ENCODE results near the gene PALD1.

PALD1 gene

GRCh38 chr10:70462349-70462984, 16.1 kb upstream of the PALD1 start:
- in situ Hi-C loops (cut with MboI; ENCODE audit: low sequenced_read_pairs, unreplicated experiment): loop anchor here (5.0 to 25.0 kb wide), 2 partner anchors 70 to 300 kb away; no protein-coding TSS in a partner anchor
- TF ChIP-seq, protein P1, sequence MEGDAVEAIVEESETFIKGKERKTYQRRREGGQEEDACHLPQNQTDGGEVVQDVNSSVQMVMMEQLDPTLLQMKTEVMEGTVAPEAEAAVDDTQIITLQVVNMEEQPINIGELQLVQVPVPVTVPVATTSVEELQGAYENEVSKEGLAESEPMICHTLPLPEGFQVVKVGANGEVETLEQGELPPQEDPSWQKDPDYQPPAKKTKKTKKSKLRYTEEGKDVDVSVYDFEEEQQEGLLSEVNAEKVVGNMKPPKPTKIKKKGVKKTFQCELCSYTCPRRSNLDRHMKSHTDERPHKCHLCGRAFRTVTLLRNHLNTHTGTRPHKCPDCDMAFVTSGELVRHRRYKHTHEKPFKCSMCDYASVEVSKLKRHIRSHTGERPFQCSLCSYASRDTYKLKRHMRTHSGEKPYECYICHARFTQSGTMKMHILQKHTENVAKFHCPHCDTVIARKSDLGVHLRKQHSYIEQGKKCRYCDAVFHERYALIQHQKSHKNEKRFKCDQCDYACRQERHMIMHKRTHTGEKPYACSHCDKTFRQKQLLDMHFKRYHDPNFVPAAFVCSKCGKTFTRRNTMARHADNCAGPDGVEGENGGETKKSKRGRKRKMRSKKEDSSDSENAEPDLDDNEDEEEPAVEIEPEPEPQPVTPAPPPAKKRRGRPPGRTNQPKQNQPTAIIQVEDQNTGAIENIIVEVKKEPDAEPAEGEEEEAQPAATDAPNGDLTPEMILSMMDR (IDR thresholded peaks at IDR 0.05; ENCODE audit: borderline replicate concordance, control extremely low read depth, extremely low read depth, insufficient read depth, missing control alignments): no peak
- DNase-seq (ENCODE audit: low spot score): no peak

- in situ Hi-C loops (cut with MboI; ENCODE audit: low sequenced_read_pairs, unreplicated experiment): loop anchor here (25.0 kb wide), 1 partner anchor 297 kb away; no protein-coding TSS in a partner anchor
- TF ChIP-seq, protein P1 (IDR thresholded peaks at IDR 0.05; ENCODE audit: borderline replicate concordance, control extremely low read depth, extremely low read depth, insufficient read depth, missing control alignments): no peak
- no peak for DNase-seq (ENCODE audit: low spot score)
Measured at GRCh38 chr10:70465278-70465677, 13.3 kb upstream of the PALD1 start.

- no peak for DNase-seq (ENCODE audit: low spot score)
- TF ChIP-seq, protein P1 (IDR thresholded peaks at IDR 0.05; ENCODE audit: borderline replicate concordance, control extremely low read depth, extremely low read depth, insufficient read depth, missing control alignments): no peak
- in situ Hi-C loops (cut with MboI; ENCODE audit: low sequenced_read_pairs, unreplicated experiment): loop anchor here (25.0 kb wide), 1 partner anchor 296 kb away; no protein-coding TSS in a partner anchor
Measured at GRCh38 chr10:70465832-70466231, 12.7 kb upstream of the PALD1 start.

GRCh38 chr10:70466951-70467350, 11.6 kb upstream of the PALD1 start:
- DNase-seq (ENCODE audit: low spot score): no peak
- TF ChIP-seq, protein P1 (IDR thresholded peaks at IDR 0.05; ENCODE audit: borderline replicate concordance, control extremely low read depth, extremely low read depth, insufficient read depth, missing control alignments): no peak
- in situ Hi-C loops (cut with MboI; ENCODE audit: low sequenced_read_pairs, unreplicated experiment): loop anchor here (25.0 kb wide), 1 partner anchor 295 kb away; no protein-coding TSS in a partner anchor

GRCh38 chr10:70472799-70473454, 5.6 kb upstream of the PALD1 start:
- no peak for DNase-seq (ENCODE audit: low spot score)
- in situ Hi-C loops (cut with MboI; ENCODE audit: low sequenced_read_pairs, unreplicated experiment): loop anchor here (25.0 kb wide), 1 partner anchor 289 kb away; no protein-coding TSS in a partner anchor
- TF ChIP-seq, protein P1 (IDR thresholded peaks at IDR 0.05; ENCODE audit: borderline replicate concordance, control extremely low read depth, extremely low read depth, insufficient read depth, missing control alignments): no peak

- TF ChIP-seq, protein P1 (IDR thresholded peaks at IDR 0.05; ENCODE audit: borderline replicate concordance, control extremely low read depth, extremely low read depth, insufficient read depth, missing control alignments): no peak
- in situ Hi-C loops (cut with MboI; ENCODE audit: low sequenced_read_pairs, unreplicated experiment): loop anchor here (25.0 kb wide), 1 partner anchor 288 kb away; no protein-coding TSS in a partner anchor
Measured at GRCh38 chr10:70474780-70475179, 3.8 kb upstream of the PALD1 start.

More at GRCh38 chr10:70474780-70475179, 3.8 kb upstream of the PALD1 start:
- DNase-seq (ENCODE audit: low spot score): no peak
